ENCODE measurements around the gene ZBTB7C.

The ZBTB7C gene

DNA sequence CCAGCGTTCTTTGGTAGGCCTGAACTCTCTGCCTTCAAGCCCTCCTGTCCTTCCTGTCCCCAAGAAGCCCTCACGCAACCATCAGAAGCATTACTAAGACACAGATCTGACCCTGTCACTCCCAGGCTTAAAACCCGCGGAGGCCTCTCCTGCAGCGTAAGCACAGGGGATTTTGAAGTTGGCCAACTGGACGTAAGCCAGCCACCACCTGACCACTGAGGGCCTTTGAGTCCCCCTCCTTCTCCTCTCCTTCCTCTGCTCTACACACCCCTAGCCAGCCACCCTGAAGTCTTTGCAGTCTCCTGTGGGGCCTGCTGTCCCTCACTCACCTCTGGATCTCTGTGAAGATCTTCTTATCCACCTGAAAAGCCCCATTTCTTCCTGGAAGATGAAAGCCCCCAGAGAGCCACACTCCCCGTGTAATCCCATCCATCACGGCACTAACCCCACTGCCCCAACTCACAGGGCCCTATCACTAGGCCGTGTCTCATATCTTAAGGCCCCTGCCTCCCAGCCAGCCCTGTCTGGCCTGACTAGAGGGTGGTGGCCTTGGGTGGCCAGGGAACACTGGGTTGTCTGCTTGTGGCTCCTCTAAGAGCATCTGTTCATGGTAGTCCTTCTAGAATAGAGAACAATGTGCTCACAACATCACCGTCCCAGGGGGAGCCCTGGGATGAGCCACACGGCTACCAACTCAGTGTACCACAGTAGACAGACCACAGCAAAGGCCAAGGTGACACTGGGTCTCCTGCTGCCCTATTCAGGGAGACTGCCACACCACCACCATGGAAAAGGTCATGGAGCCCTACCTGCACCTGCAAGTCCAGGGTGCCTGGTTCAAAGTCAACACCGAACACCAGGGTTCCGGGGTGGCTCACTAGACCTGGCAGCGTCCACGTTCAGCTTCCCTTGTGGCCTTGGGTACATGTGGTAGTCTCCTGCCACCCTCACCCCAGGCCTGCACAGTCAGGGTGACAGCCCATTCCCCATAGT lies 191.6 kb downstream of the ZBTB7C start:
- DNase-seq (ENCODE audit: low read depth), result no peak

DNA sequence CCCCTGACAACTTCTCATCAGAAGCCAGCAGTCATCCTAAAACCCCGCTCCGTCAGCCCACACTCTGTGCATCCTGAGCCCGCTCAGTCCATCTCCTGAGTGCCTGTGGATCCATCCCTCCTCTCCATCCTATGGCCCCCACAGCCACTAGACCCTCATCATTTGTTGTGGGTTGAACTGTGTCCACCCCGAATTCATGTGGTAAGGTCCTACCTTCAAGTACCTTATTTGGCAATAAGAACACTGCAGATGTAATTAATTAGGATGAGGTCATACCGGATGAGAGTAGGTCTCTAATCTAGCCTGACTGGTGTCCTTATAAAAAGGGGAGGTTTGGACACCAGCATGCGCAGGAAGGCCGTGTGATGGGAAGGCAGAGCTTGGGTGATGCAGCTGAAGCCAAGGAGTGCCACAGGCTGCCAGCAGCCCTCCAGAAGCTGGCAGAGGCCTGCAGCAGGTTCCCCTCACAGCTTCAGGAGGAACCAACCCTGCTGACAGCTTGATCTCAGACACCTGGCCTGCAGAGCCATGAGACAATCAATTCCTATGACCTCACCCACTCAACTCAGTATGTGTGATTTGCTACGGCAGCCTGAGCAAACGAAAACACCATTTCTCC lies 192.4 kb downstream of the ZBTB7C start:
- DNase-seq (ENCODE audit: low read depth), result no peak

DNA sequence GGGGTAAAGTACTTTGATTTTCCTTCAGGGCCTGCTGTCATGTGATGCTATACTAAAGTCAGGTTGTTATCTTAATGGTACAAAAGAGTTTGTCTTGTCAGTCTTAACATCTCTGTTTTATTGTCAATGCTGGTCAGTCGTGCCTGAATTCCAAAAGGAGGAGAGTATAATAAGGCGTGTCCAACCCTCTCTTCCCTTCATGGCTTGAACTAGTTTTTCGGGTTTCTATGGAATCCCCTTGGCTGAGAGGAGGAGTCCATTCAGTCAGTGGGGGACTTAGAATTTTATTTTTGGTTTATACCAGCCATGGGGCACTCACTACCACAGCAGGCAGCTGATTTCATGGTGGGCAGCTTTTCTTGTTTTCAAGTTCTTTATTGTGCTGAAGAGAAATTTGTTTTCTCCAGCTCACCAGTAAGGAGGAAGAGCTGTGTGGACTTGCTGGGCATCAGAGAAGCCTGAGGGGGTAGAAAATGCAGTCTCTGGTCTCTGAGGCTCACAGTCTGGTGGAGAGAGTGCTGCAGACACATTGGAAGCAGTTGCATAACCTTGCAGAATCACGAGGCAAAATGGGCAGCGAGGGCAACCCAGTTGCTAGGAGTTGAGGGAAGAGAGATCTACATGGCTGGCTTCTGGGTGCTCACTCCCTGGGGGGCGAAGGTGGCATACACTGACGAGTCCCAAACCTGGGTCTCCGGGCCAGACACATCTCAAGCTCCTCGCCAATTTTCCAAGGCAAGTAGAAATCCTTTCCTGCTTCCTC lies 193.1 kb downstream of the ZBTB7C start:
- no peak for DNase-seq (ENCODE audit: low read depth)

DNA sequence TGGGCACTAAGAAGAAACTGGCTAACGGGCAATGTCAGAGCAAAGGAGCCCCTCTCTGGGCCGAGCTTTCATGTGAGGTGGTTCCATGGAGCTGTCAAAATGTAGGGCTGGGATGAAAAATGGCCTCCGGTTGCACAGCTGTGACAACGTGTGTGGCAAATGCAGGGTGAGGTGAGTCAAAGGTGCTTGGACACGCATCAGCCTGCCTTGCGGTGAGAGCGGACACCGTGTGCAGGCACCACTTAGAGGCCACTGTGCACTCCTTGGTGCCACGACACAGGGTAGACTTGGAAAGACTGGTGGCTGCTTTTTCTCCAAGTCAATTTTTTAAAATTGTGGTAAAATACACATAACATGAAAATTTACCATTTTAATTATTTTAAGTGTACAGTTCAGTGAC lies 195.4 kb downstream of the ZBTB7C start:
- no peak for DNase-seq (ENCODE audit: low read depth)

DNA sequence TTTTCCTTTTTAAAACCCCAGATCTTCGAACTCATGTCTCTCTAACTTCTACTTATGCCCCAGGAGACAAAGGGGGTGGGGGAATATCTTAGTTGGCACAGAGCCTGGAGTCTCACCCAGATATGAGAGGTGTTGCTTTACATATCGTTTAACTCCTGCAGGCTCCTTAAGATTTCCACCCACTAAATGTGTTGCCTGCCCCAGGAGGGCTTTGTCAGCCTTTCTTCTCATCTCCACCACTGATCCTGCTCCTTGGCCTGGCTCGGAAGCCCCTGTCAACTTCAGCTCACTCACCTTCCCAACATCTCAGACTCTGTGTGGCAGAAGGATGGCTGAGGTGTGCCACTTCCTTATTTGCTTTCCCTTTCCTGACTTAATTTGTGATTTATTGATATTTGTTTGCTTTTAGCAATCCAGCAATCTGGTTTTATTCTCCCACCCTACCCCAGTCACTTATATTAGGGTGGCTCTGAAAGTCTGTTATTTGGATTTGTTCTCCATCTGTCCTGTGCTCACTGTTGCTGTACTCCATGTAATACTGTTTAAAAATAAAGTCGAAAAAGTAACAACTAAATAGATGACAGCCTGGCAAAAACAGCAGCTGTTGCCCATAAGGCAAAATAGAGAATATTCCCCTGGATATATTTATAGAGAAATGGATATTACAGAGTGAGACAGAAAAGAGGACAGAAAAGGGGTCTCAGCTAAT lies 200.6 kb downstream of the ZBTB7C start:
- DNase-seq (ENCODE audit: low read depth), result no peak

DNA sequence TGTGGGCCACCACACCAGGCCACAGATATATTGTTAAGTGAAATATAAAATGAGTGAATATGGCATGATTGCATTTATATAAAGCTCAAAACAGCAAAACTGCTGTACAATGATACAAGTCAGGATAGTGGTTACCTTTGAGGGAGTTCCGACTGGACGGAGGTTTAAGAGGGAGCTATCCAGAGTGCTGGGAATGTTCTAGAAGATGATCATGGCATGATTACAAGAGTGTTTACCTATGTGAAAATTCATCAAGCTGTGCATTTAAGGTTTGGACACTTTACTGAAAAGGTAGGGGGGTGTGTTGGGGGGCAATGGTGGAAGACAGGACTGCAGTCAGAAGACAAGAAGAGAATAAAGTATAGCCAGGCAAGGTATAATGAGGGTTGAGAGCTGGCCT lies 201.4 kb downstream of the ZBTB7C start:
- DNase-seq (ENCODE audit: low read depth), result no peak

DNA sequence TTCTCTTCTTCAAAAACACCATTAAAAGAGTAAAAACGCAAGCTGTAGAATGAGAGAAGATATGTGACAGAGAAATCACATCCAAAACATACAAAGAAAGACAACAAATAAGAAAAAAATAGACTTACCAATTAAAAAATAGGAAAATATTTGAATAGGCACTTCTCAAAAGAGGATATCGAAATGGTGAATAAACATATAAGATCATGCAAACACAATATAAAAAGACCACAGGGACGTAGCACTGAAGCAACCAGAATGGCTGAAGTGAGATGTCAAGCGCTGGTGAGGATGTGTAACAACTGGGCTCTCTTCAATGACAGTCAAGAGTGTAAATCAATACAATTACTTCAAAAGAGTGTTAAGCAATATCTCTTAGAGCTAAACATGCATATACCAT lies 202.3 kb downstream of the ZBTB7C start:
- DNase-seq (ENCODE audit: low read depth), result no peak

DNA sequence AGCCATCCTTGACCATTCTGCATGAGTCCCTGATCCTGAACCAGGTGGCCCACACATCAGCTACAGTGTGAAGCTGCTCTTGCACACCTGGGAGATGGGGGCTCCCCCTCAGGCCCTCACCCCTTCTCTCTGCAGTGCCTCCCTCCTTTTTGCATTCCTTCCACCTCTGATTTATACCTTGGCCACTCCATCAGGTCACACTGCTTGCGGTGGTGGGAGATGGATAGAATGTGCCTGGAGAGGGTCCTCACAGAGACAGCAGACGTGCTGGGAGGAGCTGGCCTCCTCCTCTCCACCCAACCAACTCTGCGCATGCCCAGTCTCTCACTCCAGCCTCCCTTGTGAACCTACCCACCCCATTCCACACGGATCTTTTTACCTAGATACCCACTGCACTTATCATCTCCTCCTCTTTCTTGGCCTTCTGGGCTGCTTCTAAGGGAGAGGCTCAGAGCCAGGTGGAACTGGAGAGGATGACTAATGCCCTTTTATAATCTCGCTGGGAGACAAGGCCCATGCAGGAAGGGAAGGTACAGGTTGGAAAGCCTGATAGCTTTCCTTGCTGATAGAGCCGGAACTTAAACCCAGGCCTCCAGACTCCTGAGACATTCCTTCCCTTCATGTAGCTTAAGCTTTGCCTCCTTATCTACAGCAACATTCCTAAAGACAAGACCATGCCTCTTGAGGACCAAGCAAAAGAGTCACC lies 205.1 kb downstream of the ZBTB7C start:
- no peak for DNase-seq (ENCODE audit: low read depth)

DNA sequence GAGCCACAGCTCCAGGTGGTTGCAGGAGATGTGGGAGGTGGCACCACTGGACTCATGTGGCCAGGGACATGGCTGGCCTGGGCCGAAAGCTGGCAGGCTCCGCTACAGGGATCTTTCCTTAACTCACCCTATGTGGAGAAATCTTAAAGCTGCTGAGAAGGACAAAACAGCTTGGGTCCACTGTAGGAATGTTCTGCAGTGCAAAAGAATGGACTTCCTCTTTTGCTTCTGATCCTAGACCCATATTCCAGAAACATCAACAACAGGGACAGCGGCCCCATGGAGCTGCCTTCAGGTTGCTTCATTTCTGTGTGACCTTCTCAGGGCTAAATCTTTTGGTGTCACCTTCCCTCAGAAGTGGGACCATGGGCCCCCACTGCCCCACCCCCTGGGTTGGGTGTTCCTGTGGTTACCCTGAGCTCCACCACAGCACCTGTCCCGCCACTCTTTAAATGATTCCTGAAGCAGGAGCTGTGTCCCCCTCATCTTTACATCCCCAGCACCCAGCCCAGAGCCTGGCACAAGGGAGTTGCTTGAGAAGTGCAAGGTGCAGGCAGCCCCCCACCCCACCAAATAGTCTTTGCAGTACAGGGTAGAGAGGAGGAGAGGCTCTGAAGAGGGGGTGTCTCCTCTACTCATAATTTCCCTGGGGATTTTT lies 205.8 kb downstream of the ZBTB7C start:
- DNase-seq (ENCODE audit: low read depth), result no peak

DNA sequence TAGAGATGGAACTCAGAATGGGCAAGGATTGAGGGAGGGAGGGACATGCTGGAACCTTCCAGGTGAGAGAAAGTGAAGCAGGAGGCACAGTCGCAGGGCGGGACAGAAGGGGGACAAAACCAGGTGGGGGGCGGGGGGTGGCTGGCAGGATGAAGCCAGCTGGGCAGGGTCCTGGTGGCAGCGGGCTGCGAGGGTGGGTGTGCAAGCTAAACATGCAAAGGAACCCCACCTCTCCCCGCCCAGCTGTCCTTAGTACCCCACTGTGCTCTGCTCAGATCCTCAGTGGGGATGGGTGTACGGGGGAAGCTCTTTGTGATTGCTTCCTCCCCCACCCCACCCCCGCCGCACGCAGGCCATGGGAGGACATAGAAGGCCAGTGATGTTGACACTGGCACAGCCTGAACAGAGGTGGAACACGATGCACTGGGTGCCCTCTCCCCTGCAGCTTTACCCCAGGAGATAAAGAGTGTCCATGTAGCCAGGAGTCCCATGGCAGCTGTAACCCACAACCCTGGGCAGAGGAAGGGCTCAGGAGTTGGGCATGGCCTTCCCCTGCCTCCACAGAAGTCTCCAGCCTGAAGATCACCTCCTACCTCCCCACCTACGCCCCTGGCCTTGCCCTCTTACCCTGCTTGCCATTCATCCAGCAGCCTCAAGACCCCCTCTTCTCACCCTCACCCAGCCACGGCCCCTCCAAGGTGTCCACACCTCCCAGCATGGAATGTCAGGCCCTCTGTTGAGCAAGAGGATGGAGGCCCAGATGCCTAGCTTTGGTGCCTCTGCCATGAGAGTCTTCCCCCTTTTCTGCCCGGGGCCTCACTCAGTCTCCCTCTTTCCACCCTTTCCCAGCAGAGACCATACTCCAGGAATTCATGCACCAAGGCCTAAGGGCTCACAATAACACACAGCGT lies 206.6 kb downstream of the ZBTB7C start:
- DNase-seq (ENCODE audit: low read depth), result no peak

DNA sequence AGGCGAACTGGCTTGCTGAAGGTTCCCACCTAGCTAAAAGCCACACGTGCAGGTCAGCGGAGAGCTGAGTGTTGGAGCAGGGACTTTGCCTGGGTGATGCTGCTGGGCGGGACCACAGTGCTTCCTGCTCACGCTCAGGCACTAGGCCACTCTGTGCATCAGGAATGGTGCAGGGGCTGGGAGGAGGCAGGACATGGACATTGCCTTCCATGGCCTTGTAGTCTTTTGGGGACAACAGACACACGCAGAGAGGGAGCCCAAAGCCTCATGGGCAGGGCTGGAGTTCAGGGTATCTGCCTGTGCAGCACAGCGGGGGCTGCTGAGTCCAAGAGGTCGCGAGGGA lies 207.2 kb downstream of the ZBTB7C start:
- no peak for DNase-seq (ENCODE audit: low read depth)

DNA sequence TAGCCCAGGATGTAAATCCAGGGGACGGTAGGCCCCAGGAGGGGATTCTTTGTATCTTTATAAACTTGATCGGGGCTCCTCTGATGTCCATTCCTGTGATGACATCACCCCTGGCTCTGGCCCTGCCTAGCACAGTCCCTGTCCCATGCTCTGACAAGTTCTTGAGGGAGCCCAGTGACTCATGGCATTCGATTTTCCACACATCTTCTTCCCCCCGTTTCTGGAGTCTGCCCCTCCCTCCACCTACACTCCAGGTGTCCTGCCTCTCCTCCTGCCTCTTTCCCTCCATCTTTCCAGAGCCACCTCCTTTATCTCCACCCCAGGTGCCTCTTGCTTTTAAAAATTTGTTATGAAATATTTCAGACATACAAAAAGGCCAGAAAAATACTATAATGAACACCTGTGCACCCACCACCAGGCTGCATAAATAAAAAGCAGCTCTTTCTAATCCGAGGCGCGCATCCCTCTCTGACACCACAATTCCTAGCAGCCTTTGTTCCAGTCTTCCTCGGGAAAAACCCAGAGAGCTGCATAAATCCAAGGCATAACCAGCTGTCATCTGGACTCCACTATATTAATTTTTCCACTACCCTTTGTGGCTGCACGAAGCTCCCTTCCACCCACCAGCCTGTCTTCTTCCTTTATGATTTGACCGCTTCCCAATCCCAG lies 207.7 kb downstream of the ZBTB7C start:
- no peak for DNase-seq (ENCODE audit: low read depth)

DNA sequence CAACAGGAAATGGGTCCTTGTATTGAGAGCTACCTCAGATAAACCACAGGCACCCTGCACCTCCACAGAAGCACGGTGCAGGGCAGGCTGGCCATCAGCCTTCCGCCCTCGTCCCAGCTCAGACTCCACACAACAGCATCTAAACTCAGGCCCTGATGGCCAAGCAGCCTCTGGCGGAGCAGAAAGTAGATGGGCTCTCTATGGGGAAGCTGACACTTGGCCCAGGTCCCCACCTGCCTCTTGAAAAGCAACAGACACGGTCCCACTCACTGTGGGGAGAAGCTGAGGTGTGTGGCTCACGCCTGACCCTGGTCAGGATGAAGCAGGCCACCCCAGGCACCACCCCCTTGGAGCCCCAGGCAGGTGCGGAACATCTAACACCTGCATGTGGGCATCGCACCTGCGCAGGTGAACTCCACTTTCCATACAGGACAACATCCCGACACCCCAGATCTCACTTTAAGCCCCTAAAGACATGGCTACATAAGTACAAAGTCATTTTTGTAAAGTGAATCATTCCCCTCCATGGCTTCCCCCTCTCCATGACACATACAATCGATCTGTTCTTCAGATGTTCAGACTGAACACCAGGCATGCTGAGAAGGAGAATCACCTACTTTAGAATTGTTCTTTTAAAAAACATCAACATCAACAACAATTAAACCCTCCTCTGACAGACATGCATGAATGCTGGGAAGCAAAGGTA lies 208.4 kb downstream of the ZBTB7C start:
- no peak for DNase-seq (ENCODE audit: low read depth)

DNA sequence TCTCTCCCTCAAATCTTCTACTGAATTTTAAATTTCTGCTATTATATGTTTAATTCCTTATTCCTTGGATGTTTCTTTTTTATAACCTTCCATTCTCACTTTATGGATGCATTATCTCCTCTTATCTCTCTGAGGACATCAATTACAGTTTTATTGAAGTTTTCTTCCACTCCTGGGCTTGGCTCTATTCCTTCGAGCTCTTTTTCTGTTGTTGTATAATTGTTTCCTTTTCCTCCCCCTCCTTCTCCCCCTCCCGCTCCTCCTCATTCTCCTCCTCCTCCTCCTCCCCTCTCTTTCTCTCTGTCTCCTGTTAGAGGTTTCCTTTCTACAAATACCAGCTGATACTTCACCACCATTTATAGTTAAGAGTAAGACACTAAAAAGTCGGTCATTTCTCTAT lies 209.8 kb downstream of the ZBTB7C start:
- no peak for DNase-seq (ENCODE audit: low read depth)

DNA sequence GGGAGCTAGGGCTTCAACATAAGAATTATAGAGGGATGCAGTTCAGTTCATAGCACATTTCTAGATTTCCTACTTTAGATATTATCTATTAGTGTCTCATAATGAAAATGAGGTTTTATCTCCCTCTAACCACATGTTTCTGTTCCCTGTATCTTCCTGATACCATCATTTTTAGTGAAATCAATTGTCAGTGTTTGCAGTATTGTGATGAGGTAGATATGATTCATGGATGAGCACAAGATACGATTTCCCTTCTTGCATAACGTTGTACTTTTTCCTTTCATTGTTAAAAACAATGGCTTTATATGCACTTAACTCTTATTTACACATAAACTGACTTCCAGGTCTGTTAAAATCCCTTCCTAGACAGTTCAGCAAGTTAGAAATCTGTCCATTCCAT lies 211.4 kb downstream of the ZBTB7C start:
- DNase-seq (ENCODE audit: low read depth), result no peak

DNA sequence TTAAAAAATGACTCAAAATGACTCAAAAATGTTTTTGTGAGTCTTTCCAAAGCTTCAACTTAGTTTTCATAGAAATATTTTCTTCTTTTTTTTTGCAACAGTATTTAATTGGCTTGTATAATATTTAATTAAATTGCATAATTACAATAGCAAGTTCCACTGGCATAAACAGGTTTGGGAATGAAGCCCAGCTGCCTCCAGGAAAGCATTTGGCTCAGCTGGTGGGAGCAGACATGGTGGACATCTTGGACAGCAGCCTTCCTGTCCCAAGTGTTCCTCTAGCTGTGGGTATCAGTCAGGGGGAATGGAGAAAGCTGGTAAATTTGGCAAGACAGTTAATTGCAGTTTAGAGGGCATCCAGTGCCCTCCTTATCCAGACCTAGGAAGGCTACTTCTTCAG lies 213.4 kb downstream of the ZBTB7C start:
- no peak for DNase-seq (ENCODE audit: low read depth)

DNA sequence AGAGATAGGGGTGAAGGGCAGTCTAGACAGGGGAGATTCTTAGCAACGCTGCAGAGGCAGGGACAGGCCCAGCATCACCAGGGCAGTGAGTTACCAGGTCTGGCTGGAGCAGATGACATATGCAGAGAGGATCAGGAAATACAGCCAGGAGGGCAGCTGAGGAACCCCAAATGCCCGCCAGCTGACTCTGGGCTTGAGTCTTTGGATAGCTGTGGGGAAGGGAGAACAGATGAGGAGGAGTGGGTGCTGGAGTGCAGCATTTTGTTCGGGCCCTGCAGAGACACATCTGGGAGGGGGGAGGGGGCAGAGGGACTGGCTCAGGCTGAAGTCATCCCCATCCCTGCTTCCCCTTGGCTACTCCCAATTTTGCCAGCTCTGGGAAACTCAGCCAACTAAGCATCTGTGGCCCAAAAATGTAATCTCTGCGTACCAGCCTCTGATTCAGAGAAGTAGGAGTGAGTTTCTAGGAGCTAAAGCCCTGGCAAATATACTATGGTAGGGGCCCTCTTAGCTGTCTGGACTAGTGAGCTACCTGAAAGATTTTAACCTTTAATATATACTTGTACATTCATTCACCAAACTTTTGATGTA lies 214.5 kb downstream of the ZBTB7C start:
- no peak for DNase-seq (ENCODE audit: low read depth)

All from T follicular helper cell (primary cell).